DMS53 treated with DMSO at 0.1 percent for 48 hours (cell line): ENCODE results near the gene ATP6V0E2.
"Not testable (repeated sequence)": the region's sequence is repeated elsewhere in the genome, so short reads cannot be mapped to it uniquely, and the experiment has no call there.

Experiments
- DNase-seq: peaks from one replicate; lab custom pipeline; 2025; ENCODE audit not compliant: unreplicated experiment; lab: John Stamatoyannopoulos, UW

Gene ATP6V0E2

GRCh38 chr7:149877890-149878522 is 4.2 kb downstream of the ATP6V0E2 start:
- DNase-seq: no peak

GRCh38 chr7:149878523-149878921 is 4.8 kb downstream of the ATP6V0E2 start:
- no peak for DNase-seq

GRCh38 chr7:149879271-149879743 is 5.5 kb downstream of the ATP6V0E2 start:
- DNase-seq: no peak

- no peak for DNase-seq
Observed at GRCh38 chr7:149879766-149880637, 6.2 kb downstream of the ATP6V0E2 start.

- DNase-seq: no peak
Observed at GRCh38 chr7:149880638-149881311, 7.0 kb downstream of the ATP6V0E2 start.

GRCh38 chr7:149881328-149882247 is 7.8 kb downstream of the ATP6V0E2 start:
- DNase-seq: no peak

GRCh38 chr7:149882248-149883047 is 8.7 kb downstream of the ATP6V0E2 start:
- DNase-seq: no peak

- no peak for DNase-seq
Observed at GRCh38 chr7:149883048-149883438, 9.3 kb downstream of the ATP6V0E2 start.

- peak; percentile 69 for DNase-seq
Observed at GRCh38 chr7:149883452-149883861, 9.7 kb downstream of the ATP6V0E2 start.

GRCh38 chr7:149884016-149884415 is 10.2 kb downstream of the ATP6V0E2 start:
- DNase-seq: no peak

GRCh38 chr7:149884541-149884940 is 10.8 kb downstream of the ATP6V0E2 start:
- no peak for DNase-seq

- DNase-seq: no peak
Observed at GRCh38 chr7:149885191-149886017, 11.6 kb downstream of the ATP6V0E2 start.

- no peak for DNase-seq
Observed at GRCh38 chr7:149886018-149886415, 12.2 kb downstream of the ATP6V0E2 start.

GRCh38 chr7:149887311-149887710 is 13.5 kb downstream of the ATP6V0E2 start:
- DNase-seq: no peak

- not testable (repeated sequence) for DNase-seq
Observed at GRCh38 chr7:149890715-149891114, 16.9 kb downstream of the ATP6V0E2 start.

GRCh38 chr7:149894957-149895356 is 21.2 kb downstream of the ATP6V0E2 start:
- DNase-seq: not testable (repeated sequence)

GRCh38 chr7:149907776-149908376 is 34.1 kb downstream of the ATP6V0E2 start:
- DNase-seq: not testable (repeated sequence)

GRCh38 chr7:149910219-149910618 is 36.5 kb downstream of the ATP6V0E2 start:
- DNase-seq: not testable (repeated sequence)
